ENCODE measurements around the gene ABHD12. TPM values are rescaled to one million over a fixed set of nuclear protein-coding genes. Genes with fewer than 3 reads are reported as not detected.
A peak's percentile ranks its signal among the peaks of the same experiment; 100 is the strongest.
"Not testable (repeated sequence)": the region's sequence is repeated elsewhere in the genome, so short reads cannot be mapped to it uniquely, and the experiment has no call there.

ABHD12 gene
- total and polyA plus RNA-seq, 8 donors: 44.4 to 73.0 (median 57.5) TPM

GRCh38 chr20:25336561-25337422 lies 53.8 kb downstream of the ABHD12 start:
- 39 to 45% methylated on average over 17 of the region's 17 CpGs for WGBS, 2 donors

DNA sequence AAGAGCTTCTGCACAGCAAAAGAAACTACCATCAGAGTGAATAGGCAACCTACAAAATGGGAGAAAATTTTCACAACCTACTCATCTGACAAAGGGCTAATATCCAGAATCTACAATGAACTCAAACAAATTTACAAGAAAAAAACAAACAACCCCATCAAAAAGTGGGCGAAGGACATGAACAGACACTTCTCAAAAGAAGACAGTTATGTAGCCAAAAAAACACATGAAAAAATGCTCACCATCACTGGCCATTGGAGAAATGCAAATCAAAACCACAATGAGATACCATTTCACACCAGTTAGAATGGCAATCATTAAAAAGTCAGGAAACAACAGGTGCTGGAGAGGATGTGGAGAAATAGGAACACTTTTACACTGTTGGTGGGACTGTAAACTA lies 55.7 kb downstream of the ABHD12 start:
- DNase-seq, H3K27ac ChIP-seq, FAIRE-seq, H3K27me3 ChIP-seq, H3K9me3 ChIP-seq, ATAC-seq, H3K36me3 ChIP-seq, H3K4me3 ChIP-seq: not testable (repeated sequence)
- intact Hi-C loops (cut with DNase I): loop anchor here in 2 of 3 donors (5.0 kb wide), 2 partner anchors 62 to 67 kb away; no protein-coding TSS in a partner anchor
- 95 to 100% methylated on average over 1 of the region's 1 CpG for WGBS, 2 donors
- H3K4me1 ChIP-seq: peaks cover 23 to 34% (median 29%) of the 10 kb centered on the region in 3 donors

More at GRCh38 chr20:25336561-25337422, 53.8 kb downstream of the ABHD12 start:
- peak; percentile 39 to 68 (median 60) for ATAC-seq
- intact Hi-C loops (cut with DNase I): loop anchor here in 2 of 3 donors (5.0 kb wide), 2 partner anchors 61 to 66 kb away; no protein-coding TSS in a partner anchor
- peak overlapping the region in 2 of 4 donors; percentile 84 to 88 for H3K27ac ChIP-seq
- H3K27me3 ChIP-seq: no peaks in the 10 kb centered on the region
- TF ChIP-seq CTCF (IDR thresholded peaks at IDR 0.05): peak in 1 of 4 donors; percentile 14
- no peaks in the 10 kb centered on the region for H3K36me3 ChIP-seq
- peaks cover 35 to 44% (median 41%) of the 10 kb centered on the region in 3 donors for H3K4me1 ChIP-seq
- H3K4me3 ChIP-seq: peak overlapping the region in 2 of 4 donors; percentile 16 to 22
- FAIRE-seq: no peak
- DNase-seq: peak in 3 of 6 donors; percentile 34 to 49 (median 42)
- H3K9me3 ChIP-seq: no peaks in the 10 kb centered on the region

DNA sequence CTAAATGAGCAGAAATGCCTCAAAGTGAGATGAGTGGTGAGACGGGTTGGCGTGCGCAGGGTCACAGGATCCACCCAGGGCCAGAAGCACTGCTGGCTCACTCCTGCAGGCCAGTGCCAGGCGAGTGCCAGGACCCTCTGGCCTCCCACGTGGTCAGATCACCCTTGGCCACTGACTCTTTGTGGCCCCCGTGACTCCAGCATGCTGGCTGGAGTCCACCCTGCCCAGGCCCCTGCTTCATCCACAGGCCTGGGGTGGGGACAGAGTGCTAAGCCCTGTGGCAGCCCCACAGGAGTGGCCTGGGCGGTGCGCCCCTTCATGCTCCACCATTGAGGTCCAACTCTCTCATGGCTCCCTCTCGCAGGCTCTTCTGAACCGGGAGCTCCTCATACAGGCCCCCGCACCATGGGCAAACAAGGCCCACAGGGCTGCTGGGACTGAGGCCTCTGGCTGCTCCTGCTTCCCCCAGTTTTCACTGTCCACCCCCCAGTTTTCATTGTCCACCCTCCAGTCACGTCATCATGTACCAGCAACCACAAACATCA lies 61.6 kb downstream of the ABHD12 start:
- H3K36me3 ChIP-seq: no peaks in the 10 kb centered on the region
- H3K27me3 ChIP-seq: no peaks in the 10 kb centered on the region
- intact Hi-C loops (cut with DNase I): no loop called here
- ATAC-seq: peak in 1 of 4 donors; percentile 22
- no peak overlapping the region for H3K4me3 ChIP-seq
- H3K4me1 ChIP-seq: no peaks in the 10 kb centered on the region
- no peak overlapping the region for H3K27ac ChIP-seq
- TF ChIP-seq CTCF (IDR thresholded peaks at IDR 0.05): no peak
- FAIRE-seq: no peak
- no peaks in the 10 kb centered on the region for H3K9me3 ChIP-seq
- DNase-seq: peak in 1 of 6 donors; percentile 8
- 89% methylated on average over 12 of the region's 12 CpGs for WGBS, 2 donors

- TF ChIP-seq CTCF (IDR thresholded peaks at IDR 0.05): no peak
- ATAC-seq: no peak
- 72 to 78% methylated on average over 7 of the region's 7 CpGs for WGBS, 2 donors
- no peak for FAIRE-seq
- Histone ChIP-seq H3K4me3 (no peak overlapping the region), H3K36me3 (peaks cover 0 to 7% (median 3%) of the 10 kb centered on the region in 3 donors), H3K27ac (no peak overlapping the region), H3K27me3 (no peaks in the 10 kb centered on the region), H3K4me1 (no peaks in the 10 kb centered on the region), H3K9me3 (no peaks in the 10 kb centered on the region)
- no peak for DNase-seq
- intact Hi-C loops (cut with DNase I): no loop called here
These were observed 63.0 kb downstream of the ABHD12 start for GRCh38 chr20:25327521-25328235.

DNA sequence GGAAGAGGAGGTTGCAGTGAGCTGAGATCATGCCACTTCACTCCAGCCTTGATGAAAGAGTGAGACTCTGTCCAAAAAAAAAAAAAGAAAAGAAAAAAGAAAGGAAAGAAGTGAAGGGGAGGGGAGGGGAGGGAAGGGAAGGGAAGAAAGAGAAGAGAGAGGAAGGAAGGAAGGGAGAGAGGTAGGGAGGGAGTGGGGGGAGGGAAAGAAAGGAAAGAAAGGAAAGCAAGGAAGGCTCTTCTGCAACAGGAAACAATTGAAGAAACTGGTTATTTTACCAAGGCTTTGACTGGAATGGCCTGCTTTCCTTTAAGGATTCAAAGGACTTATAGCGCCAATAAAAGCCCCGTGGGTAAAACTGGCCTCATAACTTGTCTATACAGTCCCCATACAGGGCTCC lies 64.6 kb downstream of the ABHD12 start:
- no peak for FAIRE-seq
- H3K4me3 ChIP-seq: no peak overlapping the region
- ATAC-seq: no peak
- H3K36me3 ChIP-seq: peaks cover 0 to 15% (median 3%) of the 10 kb centered on the region in 3 donors
- intact Hi-C loops (cut with DNase I): no loop called here
- no peaks in the 10 kb centered on the region for H3K4me1 ChIP-seq
- no peak for DNase-seq
- no peaks in the 10 kb centered on the region for H3K27me3 ChIP-seq
- no peak overlapping the region for H3K27ac ChIP-seq
- H3K9me3 ChIP-seq: no peaks in the 10 kb centered on the region
- no peak for TF ChIP-seq CTCF (IDR thresholded peaks at IDR 0.05)
- WGBS, 2 donors: 85 to 95% methylated on average over 2 of the region's 2 CpGs

All from pancreas (tissue), 10 donors.